ENCODE measurements around the gene TTC38. TPM values are rescaled to one million over a fixed set of nuclear protein-coding genes. Genes with fewer than 3 reads are reported as not detected.
A peak's percentile ranks its signal among the peaks of the same experiment; 100 is the strongest.

The TTC38 gene
- total RNA-seq, 4 donors from 2014 or later: 28.4 to 58.6 (median 32.3) TPM

DNA sequence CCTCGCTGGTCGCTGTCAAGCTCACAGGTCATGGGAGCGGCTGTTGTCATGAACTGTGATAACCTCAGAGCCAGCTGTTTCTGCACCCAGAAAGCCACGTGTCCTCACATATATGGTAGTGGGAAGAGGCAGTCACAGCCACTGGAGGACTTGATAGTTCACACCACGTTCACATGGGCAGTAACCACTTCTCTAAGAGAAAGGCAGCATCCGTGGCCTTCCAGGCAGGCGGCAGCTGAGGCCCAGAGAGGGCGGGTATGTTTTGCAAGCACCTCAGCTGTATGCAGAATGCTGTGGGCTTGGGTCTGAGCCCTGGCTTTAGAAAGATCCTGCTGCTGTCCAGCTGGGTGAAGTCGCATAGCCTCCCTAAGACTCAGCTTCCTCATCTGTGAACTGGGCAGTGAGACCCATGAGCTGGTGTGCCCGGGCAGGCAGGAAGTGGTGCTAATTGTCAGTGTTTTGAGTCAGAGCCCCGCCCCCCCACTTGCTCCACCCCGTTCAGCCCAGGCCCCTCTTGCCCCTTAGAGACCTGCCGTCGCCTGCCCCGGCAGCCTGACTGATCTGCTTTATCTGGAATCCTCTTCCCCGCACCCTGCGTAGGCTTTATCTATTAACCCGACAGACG is 13.3 kb downstream of the TTC38 start:
- intact Hi-C loops (cut with DNase I): no loop called here
- peaks cover 85 to 100% (median 96%) of the 10 kb centered on the region in 4 donors for H3K36me3 ChIP-seq
- no peak for DNase-seq (ENCODE audit: extremely low spot score)

DNA sequence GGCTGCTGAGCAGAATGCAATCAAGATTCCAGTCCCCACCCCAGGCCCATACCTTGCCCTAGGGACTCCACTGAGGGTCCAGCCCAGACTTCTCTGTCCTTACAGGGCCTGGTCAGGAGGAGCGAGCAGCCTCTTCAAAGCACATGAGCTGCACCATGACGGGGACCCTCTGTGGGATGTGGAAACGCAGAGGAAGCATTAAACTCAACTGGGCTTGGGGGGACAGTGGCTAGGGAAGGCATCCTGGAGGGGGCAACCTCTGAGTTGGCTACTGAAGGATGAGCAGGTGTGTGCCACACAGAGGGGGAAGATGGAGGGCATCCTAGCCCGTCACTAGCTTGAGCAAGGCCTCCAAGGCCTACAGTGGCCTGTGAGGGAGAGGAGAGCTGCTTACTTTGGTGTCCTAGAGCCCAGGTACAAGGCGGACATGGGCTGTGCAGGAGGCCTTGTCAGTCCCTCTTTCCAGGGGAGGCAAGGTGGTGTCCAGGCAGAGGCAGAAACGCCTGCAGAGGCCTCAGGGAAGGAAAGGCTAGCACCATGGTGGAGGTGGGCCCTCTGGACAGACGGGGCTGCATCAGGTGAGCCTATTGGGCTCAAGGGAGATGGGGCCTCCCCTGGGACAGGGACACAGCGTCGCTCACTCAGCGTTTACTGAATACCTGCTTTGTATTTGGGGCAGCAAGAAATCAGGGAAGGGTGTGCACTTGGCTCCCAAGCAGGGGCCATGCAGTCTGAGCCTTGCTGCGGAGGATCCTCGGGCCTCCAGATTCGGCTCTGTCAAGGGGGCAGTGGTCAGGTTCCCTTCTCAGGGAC is 14.3 kb downstream of the TTC38 start:
- intact Hi-C loops (cut with DNase I): no loop called here
- 97% methylated on average over 11 of the region's 13 CpGs for WGBS
- no peak for DNase-seq (ENCODE audit: extremely low spot score)
- Histone ChIP-seq H3K27ac (replicated peaks in 1 of 4) (no peak overlapping the region), H3K4me3 (no peak overlapping the region), H3K36me3 (peaks cover 81 to 100% (median 99%) of the 10 kb centered on the region in 4 donors), H3K27me3 (no peaks in the 10 kb centered on the region), H3K4me1 (peaks cover 0 to 14% (median 0%) of the 10 kb centered on the region in 4 donors), H3K9me3 (no peaks in the 10 kb centered on the region)
- TF ChIP-seq POLR2AphosphoS5 (IDR thresholded peaks at IDR 0.05) (no peak), POLR2A (IDR thresholded peaks at IDR 0.05; ENCODE audit: low read depth) (no peak)

More for the DNA sequence above, 13.3 kb downstream of the TTC38 start:
- H3K27me3 ChIP-seq: no peaks in the 10 kb centered on the region
- H3K4me3 ChIP-seq: no peak overlapping the region
- peaks cover 0 to 14% (median 0%) of the 10 kb centered on the region in 4 donors for H3K4me1 ChIP-seq
- H3K9me3 ChIP-seq: no peaks in the 10 kb centered on the region
- WGBS: 72% methylated on average over 15 of the region's 19 CpGs
- H3K27ac ChIP-seq (replicated peaks in 1 of 4): no peak overlapping the region
- TF ChIP-seq, protein P1, sequence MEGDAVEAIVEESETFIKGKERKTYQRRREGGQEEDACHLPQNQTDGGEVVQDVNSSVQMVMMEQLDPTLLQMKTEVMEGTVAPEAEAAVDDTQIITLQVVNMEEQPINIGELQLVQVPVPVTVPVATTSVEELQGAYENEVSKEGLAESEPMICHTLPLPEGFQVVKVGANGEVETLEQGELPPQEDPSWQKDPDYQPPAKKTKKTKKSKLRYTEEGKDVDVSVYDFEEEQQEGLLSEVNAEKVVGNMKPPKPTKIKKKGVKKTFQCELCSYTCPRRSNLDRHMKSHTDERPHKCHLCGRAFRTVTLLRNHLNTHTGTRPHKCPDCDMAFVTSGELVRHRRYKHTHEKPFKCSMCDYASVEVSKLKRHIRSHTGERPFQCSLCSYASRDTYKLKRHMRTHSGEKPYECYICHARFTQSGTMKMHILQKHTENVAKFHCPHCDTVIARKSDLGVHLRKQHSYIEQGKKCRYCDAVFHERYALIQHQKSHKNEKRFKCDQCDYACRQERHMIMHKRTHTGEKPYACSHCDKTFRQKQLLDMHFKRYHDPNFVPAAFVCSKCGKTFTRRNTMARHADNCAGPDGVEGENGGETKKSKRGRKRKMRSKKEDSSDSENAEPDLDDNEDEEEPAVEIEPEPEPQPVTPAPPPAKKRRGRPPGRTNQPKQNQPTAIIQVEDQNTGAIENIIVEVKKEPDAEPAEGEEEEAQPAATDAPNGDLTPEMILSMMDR (IDR thresholded peaks at IDR 0.05): no peak
- TF ChIP-seq EP300 (IDR thresholded peaks at IDR 0.05) (no peak), POLR2AphosphoS5 (IDR thresholded peaks at IDR 0.05) (no peak), POLR2A (IDR thresholded peaks at IDR 0.05; ENCODE audit: low read depth) (no peak)

DNA sequence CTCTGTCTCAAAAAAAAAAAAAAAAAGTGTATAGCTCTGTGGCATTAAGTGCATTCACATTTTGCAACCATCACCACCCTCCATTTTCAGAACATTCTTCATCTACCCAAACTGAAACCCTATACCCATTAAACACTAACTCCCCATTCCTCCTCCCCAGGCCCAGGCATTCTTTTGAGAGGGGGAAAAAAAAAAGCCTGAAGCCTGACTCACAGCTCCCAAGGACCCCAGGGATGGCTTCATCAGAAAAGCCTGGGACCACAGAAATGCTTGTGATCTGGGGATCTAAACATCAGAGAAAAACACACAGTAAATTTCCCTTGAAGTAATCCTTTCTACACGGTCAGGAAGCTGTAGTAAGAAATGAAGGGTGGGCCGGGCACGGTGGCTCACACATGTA is 18.2 kb downstream of the TTC38 start:
- Histone ChIP-seq H3K27me3 (no peaks in the 10 kb centered on the region), H3K27ac (replicated peaks in 1 of 4) (no peak overlapping the region), H3K4me3 (no peak overlapping the region), H3K9me3 (no peaks in the 10 kb centered on the region), H3K4me1 (peaks cover 0 to 29% (median 3%) of the 10 kb centered on the region in 4 donors), H3K36me3 (peaks cover 46 to 100% (median 86%) of the 10 kb centered on the region in 4 donors)
- intact Hi-C loops (cut with DNase I): no loop called here
- WGBS: 96% methylated on average over 3 of the region's 3 CpGs
- no peak for DNase-seq (ENCODE audit: extremely low spot score)
- TF ChIP-seq POLR2AphosphoS5 (IDR thresholded peaks at IDR 0.05): no peak
- TF ChIP-seq, protein P1 (IDR thresholded peaks at IDR 0.05): no peak
- no peak for TF ChIP-seq EP300 (IDR thresholded peaks at IDR 0.05)
- no peak for TF ChIP-seq POLR2A (IDR thresholded peaks at IDR 0.05; ENCODE audit: low read depth)

DNA sequence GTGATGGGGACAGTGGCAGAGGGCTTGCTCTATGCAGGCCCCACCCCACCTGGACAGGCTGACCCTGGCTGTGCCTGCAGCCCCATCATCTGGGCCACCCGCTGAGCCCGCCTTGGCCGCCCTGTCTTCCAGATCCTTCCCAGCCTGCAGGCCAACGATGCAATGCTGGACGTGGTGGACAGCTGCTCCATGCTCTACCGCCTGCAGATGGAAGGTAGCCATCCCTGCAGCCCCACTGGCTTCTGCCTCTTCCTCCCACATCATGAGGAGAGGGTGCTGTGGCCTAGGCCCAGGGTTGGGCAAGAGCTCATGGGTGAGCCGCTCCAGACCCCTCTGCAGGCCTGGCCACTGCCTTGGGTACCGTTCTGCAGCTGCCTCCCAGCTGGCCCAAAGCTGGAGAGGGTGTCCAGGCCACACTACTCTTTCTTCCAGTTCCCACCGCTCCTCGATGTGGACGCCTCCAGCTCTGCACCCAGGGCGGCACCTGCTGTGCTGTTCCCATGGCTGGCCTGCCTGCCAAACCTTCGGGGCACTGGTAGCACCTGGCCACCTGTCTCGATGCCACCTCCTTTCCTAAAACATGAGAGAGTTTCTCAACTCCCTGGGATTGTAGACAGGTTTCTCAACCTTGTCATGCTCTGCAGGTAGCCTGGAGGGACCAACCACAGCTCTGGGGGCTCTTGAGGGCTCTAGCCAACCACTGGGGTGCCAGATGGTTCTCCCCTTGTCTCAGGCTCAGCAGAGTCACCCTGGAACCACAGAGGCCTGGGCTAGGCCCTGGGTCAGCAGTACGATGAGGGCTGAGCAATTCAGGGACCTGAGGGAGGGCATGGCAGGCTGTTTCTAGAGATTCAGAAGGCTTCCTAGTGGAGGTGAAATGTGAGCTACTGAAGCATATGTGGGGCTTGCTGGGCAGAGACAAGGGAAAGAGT is 19.4 kb downstream of the TTC38 start:
- Histone ChIP-seq H3K4me1 (peaks cover 0 to 30% (median 3%) of the 10 kb centered on the region in 4 donors), H3K27me3 (no peaks in the 10 kb centered on the region), H3K9me3 (peaks cover 0 to 7% (median 0%) of the 10 kb centered on the region in 4 donors), H3K4me3 (peak overlapping the region in 1 of 4 donors; percentile 31), H3K36me3 (peaks cover 40 to 100% (median 85%) of the 10 kb centered on the region in 4 donors), H3K27ac (replicated peaks in 1 of 4) (peak overlapping the region in 2 of 4 donors; percentile 31 to 50)
- TF ChIP-seq, protein P1 (IDR thresholded peaks at IDR 0.05): no peak
- no peak for TF ChIP-seq EP300 (IDR thresholded peaks at IDR 0.05)
- TF ChIP-seq POLR2A (IDR thresholded peaks at IDR 0.05; ENCODE audit: low read depth): no peak
- TF ChIP-seq POLR2AphosphoS5 (IDR thresholded peaks at IDR 0.05): no peak
- WGBS: 92% methylated on average over 7 of the region's 15 CpGs
- no peak for DNase-seq (ENCODE audit: extremely low spot score)
- intact Hi-C loops (cut with DNase I): no loop called here
